Fibroblast of upper back skin (primary cell): Measurements from ENCODE around the gene SLFN12.
"Not testable (repeated sequence)": the region's sequence is repeated elsewhere in the genome, so short reads cannot be mapped to it uniquely, and the experiment has no call there.

ENCODE experiments used
- DNase-seq: peaks from one replicate; pipeline ENCODE4 v3.0.0-alpha.2; 2013

The SLFN12 gene

GRCh38 chr17:35407531-35407930, 24.8 kb downstream of the SLFN12 start:
- DNase-seq = no peak

- DNase-seq = no peak
These were observed 25.7 kb downstream of the SLFN12 start for GRCh38 chr17:35406568-35406967.

DNA sequence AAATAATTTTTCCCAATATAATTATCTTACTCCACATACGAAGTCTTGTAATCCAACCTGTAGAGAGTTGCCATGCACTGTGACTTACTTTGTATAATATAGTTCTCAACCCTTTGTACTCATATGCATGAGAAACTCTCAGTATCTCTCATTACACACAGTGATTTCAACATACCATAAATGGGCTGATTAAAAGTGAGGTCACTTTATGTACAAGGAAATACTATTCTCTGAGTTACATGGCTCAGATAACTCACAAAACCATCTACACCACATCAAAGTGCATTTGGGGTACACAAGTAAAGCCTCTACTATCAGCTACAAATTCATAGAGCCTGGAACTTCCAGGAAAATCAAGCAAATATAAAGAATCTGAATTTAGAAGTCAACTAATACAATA, 27.9 kb downstream of the SLFN12 start:
- DNase-seq = no peak

DNA sequence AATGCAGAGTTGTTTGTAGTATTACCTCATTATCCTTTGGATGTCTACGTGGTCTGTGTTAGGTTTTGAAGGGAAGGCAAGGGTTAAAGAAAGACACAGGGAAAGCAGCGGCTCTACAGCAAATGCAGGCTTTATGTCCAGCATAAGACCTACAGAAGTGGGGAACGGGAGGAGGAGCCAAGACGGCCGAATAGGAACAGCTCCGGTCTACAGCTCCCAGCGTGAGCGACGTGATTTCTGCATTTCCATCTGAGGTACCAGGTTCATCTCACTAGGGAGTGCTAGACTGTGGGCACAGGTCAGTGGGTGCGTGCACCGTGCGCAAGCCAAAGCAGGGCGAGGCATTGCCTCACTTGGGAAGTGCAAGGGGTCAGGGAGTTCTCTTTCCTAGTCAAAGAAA, 38.5 kb downstream of the SLFN12 start:
- DNase-seq = not testable (repeated sequence)

- DNase-seq = no peak
These were observed 41.6 kb downstream of the SLFN12 start for GRCh38 chr17:35390663-35391062.

- DNase-seq = no peak
These were observed 42.1 kb downstream of the SLFN12 start for GRCh38 chr17:35390156-35390555.

DNA sequence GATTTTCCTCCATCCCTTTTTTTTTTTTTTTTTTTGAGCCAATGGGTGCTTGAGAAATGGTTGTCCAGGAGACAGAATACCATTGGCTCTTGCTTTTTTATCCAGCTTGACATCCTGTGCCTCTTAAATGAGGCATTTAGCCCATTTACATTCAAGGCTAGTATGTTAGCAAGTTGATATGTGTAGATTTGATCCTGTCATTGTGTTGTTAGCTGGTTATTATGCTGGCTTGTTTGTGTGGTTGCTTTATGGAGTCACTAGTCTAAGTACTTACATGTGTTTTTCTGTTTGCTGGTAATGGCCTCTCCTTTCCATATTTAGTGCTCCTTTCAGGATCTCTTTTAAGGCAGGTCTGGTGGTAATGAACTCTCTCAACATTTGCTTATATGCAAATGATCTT, 44.8 kb downstream of the SLFN12 start:
- no peak for DNase-seq

- DNase-seq = no peak
These were observed 54.6 kb downstream of the SLFN12 start for GRCh38 chr17:35377706-35378105.

GRCh38 chr17:35377068-35377467, 55.2 kb downstream of the SLFN12 start:
- DNase-seq = no peak

DNA sequence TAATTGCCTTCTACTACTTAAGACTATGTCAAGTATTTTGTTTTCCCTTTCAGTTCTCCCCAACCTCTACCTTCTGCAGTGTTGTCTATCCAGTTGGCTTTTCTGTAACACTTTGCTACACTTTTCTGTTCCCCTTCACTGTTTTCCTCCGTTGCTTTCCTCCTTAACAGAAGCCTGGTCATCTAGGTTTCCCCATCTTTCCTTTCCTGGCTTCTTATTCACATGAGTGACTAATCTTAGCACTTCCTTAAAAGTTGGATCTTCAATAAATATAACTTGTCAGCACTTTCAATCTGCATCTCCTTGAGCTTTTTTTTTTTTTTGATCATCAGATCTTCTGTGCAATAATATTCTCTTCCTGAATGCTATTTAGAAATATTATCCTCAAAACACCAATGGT, 56.1 kb downstream of the SLFN12 start:
- DNase-seq = peak; percentile 52

DNA sequence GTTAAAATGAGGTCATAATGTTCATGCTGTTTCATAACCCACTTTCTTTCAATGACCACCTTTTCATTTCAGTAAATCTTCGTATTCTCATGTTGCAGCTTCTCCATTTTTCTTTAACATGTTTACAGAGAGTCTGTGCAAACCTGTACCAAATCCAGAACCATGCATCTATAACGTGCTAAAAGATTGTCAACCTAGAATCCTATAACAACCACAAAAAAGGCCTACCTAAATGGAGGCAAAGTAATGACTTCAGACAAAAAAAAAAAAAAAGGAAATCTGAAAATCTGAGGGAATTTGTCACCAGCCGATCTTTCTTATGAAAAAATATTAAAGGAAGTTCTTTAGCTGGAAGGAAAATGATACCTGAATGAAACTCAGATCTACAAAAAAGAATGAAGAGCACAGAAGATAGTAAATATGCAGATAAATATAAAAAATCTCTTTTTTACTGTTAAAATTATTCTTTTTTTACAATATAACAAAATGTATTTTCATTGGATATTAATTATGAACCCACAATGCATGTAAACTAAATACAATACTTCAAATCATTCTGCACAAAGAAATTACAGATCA, 57.4 kb downstream of the SLFN12 start:
- DNase-seq = no peak

DNA sequence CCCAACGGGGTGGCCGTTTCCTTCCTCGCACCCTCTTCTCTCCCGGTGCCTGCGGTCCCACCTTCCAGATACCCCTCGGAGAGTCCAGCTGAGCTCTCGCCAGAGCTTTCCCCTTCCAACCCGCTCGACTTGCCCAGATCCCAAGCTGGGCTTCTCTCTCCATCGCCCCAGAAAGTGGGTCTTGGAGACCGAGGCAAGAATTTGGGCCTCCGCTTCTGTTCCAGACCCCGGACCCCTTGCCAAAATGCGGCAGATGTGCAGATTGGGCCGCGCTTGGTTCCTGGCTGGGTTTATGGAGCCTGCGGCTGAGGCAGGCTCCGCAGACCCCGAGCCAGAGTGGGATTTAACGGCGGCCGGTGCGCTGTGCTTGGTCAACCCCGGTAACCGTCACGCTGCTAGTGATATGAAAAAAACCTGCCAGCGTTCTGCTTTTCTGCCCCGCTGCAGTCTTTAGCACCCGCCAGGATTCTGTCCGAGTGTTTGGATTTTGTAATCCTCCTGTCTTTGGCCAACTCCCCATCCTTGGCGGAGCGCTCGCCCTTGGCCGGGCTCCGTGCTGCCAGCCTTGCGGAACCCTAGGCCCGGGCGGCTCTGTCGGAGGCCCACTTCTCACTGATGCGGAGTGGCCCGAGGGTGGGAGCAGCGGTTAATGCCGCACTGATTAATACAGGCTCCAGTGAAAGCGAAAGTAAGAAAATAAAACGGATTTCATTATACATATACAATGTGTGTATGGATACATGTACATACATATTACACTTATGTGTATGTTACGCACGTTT, 58.1 kb downstream of the SLFN12 start:
- peak; percentile 44 for DNase-seq

DNA sequence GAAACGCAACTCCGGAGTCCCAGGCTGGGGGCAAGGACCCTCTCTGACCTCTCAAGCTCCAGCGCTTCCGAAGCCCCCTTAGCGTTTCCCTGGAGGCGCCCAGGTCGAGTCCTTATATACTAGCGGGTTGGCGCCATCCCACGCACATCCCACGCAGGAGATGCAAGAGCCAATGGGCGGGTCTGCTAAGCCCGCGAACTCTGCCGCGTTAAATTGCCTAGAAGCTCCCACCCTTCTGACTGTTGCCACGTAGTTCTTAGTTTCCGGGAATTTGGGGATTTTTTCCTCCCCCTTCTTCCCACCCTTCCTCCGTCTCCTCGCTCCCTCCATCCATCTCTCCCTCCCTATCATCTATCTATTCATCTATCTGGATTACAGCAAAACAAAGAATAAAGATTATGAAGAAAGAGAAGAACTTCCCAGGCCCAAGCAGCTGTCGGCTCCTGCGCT, 58.7 kb downstream of the SLFN12 start, which contains the start of gene SLFN11:
Gene SLFN11, minus strand, starts transcription at position 88 of the 450 bp plus-strand sequence. CDS start 9,814 bp downstream, outside the sequence.
- DNase-seq = peak; percentile 94

DNA sequence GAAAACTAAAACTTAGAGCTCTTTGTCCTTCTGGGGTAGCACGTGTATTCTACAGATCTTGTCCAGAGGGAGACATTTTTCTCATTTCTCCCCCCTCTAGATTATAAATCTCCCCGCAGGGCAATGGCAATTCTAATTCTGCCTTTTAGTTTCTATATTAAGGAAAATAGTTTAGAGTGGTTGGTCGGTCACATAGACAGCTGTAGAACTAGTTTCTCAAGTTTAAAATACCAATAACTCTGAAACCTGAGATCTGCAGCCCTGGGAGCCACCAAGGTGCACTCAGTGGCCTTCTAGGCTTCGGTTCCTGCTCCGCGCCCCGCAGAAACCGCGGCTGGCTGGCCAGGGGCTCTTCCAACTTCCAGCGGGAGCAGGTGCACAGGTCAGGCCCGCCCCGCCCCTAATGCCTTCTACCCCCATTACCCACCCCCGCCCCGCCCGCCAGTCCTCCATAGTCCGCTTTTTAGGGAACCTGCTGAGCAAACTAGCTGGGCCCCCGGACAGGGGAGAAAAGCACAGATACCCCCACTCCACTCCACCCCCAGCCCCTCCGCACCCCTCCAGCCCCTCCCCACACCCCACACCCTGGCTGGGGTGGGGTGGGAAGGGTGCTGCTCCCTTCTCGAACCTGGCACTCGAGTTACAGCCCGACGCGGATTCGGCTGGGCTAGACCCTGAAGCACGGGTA, 59.3 kb downstream of the SLFN12 start:
- no peak for DNase-seq

DNA sequence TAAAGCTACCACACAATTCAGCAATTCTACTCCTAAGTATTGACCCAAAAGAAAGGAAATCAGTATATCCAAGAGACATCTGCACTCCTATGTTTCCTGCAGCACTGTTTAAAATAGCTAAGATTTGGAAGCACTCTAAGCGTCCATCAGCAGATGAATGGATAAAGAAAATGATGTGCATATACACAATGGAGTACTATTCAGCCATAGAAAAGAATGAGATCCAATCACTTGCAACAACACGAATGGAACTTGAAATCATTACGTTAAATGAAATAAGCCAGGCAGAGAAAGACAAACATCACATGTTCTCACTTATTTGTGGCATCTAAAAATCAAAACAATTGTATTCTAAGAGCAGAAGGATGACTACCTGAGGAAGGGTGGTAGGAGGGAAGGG, 60.4 kb downstream of the SLFN12 start:
- DNase-seq = no peak

DNA sequence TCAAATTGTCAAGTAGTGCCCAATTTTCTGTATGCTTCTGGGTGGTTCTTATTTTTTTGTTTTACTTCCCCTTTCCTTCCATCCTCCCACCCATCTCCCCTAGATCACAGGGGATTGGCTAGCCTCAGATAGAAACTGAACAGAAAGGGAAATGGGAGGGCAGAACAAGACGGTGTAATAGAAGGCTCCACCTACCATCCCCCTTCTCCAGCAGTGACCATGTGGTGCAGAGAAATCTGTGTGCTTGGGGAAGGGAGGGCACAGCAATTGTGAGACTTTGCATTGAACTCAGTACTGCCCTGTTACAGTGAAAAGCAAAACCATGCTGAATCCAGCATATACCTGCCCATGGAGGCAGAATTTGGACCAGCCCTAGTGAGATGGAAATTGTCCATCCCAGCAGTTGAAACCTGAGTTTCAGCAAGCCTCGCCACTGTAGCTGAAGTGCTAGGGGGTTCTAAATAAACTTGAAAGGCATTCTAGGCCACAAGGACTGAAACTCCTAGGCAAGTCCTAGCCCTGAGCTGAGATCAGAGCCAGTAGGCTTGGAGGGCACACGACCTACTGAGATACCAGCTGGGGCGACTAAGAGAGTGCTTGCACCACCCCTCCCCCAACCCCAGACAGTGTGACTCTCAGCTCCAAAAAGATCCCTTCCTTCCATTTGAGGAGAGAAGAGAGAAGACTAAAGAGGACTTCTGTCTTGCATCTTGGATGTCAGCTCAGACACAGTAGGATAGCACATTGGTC, 64.0 kb downstream of the SLFN12 start:
- DNase-seq = peak; percentile 18

GRCh38 chr17:35361027-35361426, 71.3 kb downstream of the SLFN12 start:
- DNase-seq = no peak
